ENCODE data around the gene PDLIM1.

PDLIM1 gene, protein sequence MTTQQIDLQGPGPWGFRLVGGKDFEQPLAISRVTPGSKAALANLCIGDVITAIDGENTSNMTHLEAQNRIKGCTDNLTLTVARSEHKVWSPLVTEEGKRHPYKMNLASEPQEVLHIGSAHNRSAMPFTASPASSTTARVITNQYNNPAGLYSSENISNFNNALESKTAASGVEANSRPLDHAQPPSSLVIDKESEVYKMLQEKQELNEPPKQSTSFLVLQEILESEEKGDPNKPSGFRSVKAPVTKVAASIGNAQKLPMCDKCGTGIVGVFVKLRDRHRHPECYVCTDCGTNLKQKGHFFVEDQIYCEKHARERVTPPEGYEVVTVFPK

GRCh38 chr10:95290461-95291364 is at the start of gene PDLIM1:
PDLIM1 (minus strand) TSS chr10:95291003; CDS start chr10:95290915, 88 bp downstream.
- peak; percentile 67 for DNase-seq

- DNase-seq, result peak; percentile 41
Observed at GRCh38 chr10:95339863-95340262, 49.1 kb upstream of the PDLIM1 start.

- no peak for DNase-seq
Observed at GRCh38 chr10:95337423-95338160, 46.8 kb upstream of the PDLIM1 start.

GRCh38 chr10:95336702-95337101 is 45.9 kb upstream of the PDLIM1 start:
- DNase-seq, result no peak

DNA sequence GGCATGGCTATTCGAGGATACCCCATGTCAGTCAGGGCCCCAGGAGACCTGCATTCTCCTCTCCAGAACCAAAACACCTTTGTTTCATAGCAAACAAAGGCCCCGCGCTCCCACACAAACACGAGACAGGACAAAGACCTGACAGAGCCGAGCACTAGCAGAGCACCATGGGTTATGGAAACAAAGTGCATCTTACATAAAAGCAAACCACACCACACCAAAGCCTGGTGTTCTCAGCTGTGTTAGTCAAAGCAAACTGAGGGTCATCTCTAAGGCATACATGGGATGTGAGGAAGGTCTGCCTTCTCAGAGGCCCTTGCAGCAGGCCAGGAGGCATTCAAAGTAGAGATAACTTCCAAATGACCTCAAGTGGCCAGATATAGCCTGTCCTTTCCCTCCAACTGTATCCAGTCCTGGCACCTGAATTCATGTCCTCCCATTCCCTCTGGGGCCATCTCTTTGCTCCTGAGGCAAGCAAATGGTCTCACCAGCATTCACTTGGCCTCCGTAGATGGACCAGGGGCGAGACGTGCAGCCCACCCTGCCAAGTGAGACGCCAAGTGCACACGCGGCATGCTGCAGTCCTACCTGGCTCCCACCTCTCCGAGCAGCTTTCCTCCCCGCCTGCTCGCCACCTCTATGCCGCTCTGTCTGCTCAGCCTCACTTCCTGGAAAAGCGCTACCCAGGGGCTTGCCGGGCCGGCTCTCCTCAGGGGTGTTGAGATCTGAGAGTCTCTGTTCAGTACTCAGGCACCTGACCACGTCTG is 45.3 kb upstream of the PDLIM1 start:
- no peak for DNase-seq

DNA sequence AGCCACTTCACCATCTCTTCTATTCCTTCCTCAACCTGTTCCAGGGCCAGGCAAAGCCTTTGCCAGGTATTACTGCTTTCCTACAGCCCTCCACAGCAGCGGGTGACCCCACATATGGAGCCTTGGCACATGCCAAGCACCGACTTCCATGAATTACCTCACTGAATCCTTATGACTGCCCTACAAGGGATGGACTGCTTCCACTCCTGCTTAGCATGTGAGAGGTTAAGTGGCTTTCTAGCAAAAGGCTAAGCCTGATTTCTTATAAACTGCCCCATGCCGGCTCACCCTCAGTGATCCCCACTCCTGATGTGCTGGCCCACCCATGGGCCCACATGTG is 44.0 kb upstream of the PDLIM1 start:
- no peak for DNase-seq

- no peak for DNase-seq
Observed at GRCh38 chr10:95333997-95334804, 43.4 kb upstream of the PDLIM1 start.

GRCh38 chr10:95332666-95333249 is 42.0 kb upstream of the PDLIM1 start:
- DNase-seq, result no peak

DNA sequence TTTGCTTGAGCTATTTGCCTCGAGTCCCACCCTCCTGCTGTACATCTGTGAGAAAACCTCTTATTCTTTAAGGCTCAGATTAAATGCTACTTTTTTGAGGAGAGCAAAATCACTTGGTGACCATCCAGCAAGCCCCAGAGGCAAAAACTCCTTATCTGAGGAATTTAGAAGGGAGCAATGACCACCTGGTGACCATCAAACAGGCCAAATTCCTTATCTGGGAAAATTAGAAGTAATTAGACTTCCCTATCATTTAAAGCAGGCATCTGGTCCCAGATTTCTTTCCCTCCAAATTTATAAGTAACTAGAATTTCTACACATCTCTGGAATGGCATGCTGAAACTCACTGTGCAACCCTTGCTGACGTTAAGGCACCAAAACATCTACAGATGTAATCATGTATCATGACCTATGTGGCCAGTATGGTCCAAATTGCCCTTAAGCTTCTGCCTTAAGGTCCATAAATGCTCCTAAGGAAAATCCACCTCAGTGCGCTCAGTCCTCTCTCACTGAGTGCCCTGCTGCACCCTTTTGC is 40.9 kb upstream of the PDLIM1 start:
- DNase-seq, result no peak

DNA sequence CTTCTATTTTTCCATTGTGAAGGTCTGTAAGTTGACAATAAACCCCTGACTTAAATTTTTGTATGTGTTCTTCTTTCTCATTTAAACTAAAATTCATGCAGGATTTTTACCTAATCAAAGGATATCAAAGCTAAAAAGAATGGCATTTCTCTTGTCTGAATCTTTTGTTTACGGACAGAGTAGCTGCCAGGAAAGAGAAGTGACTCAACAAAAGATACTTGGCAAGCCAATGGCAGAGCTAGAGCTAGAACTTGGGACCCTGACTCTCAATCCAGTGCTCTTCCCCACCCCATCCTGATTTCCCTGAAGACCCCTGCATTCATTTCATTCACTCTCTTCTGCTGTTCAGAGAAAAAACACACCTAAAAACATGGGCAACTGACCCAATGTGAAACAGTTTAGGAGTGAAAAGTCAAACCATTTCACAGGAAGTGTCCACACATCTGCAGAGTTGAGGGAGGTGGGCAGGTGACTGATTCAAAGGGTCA is 40.2 kb upstream of the PDLIM1 start:
- DNase-seq, result no peak

DNA sequence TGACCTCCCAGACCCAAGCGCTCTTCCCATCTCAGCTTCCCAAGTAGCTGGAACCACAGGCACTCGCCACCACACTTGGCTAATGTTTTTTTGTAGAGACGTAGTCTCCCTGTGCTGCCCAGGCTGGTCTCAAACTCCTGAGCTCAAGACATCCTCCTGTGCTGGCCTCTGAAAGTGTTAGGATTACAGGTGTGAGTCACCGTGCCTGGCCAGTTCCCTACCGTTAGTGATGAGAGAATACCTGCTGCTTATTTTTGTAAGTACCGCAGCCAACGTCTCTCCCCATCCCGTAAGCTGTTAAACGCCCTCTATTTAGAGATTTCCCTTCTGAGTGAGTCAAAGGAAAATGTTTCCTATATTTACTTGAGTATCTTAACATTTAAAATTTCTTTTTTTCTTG is 38.5 kb upstream of the PDLIM1 start:
- DNase-seq, result no peak

DNA sequence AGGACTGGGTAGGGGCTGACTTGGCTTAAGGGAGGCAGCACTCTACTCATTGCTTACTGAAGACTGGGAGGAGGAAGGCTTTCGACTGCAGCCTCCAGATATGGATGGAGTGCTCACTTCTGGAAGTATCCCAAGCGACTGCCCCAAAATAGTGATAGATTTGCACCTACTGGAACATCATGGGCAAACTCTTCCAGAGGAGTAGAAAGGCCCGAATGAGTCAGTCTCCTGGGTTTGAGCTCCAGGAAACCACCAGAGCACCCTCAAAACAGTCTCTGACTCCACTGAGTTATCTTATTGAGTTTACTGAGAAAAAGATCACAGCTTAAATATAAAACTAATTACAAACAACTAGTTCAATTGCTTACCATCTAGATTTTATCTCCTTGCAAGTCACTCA is 37.2 kb upstream of the PDLIM1 start:
- DNase-seq, result no peak

GRCh38 chr10:95327367-95327766 is 36.6 kb upstream of the PDLIM1 start:
- peak; percentile 88 for DNase-seq

GRCh38 chr10:95326396-95326795 is 35.6 kb upstream of the PDLIM1 start:
- no peak for DNase-seq

DNA sequence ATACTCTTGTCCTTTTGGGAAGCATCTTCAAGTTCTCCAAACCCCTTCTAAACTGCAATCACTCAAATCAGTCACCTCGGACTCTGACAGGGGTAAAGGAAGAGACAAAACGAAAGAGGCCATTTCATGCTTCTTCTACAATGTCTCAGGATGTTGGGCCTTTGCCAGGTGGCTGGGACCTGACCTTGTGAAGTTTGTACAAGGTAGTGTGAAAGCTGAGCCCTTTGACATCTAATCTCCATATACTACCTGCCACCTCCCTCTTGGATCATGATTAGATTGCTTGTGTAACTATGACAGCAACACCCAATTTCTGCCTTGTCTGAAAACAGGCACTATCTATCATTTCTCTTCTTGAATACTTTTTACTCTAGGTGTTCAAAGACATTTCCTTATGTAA is 35.1 kb upstream of the PDLIM1 start:
- DNase-seq, result no peak

DNA sequence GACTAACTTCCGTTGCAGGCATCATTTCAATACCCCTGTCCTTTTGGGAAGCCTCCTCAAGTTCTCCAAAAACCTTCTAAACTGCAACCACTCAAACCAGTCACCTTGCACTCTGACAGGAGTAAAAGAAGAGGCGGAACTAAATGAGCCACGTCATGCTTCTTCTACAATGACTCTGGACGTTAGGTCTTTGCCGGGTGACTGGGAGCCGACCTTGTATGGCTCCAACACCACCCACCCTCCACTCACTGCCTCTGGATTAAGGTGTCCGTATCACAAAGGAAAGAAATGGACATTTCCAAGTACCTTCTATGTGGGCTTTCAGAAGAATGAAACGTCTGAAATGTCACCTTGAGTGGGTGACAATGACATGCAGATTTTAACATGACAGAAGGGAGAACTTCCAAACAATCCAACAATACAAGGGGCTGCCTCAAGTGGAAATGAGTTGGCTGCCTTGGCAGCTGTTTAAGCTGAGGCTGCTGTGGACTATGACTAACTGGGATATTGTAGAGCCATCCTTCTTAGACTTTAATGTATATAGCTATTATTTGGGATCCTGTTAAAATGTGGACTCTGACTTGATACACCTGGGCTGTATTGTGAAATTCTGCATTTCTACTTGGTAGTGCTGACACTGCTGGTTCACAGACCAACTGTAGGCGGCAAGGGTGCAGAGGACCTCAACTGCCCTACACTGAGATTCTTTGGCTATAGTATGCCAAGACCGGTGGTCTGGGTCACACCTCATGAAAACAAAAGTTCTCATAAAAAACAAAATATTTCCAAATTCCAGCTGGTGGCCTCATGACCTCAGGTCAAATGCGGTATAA is 33.8 kb upstream of the PDLIM1 start:
- no peak for DNase-seq

- DNase-seq, result no peak
Observed at GRCh38 chr10:95321554-95322301, 30.9 kb upstream of the PDLIM1 start.

GRCh38 chr10:95319239-95319638 is 28.4 kb upstream of the PDLIM1 start:
- DNase-seq, result peak; percentile 35

GRCh38 chr10:95315509-95315908 is 24.7 kb upstream of the PDLIM1 start:
- DNase-seq, result peak; percentile 15

Data from NCI-H69 (cell line).